HG03378 (cell line): ENCODE results near the gene MID2.
"Not testable (repeated sequence)": the region's sequence is repeated elsewhere in the genome, so short reads cannot be mapped to it uniquely, and the experiment has no call there.

Experiments used
- ATAC-seq: cut with Tn5 transposase; IDR thresholded peaks from one replicate; pipeline ENCODE4 v1.9.1; 2021; ENCODE audit warnings: mild to moderate bottlenecking, moderate library complexity; ENCODE audit not compliant: unreplicated experiment

MID2 gene, protein sequence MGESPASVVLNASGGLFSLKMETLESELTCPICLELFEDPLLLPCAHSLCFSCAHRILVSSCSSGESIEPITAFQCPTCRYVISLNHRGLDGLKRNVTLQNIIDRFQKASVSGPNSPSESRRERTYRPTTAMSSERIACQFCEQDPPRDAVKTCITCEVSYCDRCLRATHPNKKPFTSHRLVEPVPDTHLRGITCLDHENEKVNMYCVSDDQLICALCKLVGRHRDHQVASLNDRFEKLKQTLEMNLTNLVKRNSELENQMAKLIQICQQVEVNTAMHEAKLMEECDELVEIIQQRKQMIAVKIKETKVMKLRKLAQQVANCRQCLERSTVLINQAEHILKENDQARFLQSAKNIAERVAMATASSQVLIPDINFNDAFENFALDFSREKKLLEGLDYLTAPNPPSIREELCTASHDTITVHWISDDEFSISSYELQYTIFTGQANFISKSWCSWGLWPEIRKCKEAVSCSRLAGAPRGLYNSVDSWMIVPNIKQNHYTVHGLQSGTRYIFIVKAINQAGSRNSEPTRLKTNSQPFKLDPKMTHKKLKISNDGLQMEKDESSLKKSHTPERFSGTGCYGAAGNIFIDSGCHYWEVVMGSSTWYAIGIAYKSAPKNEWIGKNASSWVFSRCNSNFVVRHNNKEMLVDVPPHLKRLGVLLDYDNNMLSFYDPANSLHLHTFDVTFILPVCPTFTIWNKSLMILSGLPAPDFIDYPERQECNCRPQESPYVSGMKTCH

DNA sequence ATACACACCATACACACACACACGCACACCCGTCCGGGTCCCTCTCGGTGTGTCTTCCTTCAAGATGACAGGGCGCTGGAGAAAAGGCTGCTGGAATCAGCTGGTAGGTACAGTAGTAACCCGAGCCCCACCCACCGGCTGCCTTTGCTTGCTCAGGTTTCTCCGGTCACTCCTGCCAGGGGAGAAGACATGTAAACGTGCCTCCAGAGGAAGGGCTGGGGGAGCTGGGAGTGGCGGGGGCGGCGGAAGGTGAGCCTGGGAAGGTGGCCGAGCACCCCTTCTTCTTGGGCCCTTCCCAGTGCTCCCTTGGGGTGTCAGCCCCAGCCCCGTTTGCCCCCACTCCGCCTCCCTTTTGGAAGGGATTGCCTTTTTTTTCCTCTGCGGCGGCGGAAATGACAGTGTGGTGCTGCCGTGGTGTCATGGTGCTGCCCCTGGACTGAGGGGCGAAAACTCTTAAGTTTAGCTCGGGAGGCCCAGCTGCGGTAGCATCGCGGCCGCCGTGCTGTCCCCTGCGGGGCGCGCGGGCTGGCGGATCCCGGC, at the start of gene MID2:
Gene MID2, plus strand, starts transcription at position 169 of the 540 bp plus-strand sequence. CDS start 561 bp downstream, outside the sequence.
- ATAC-seq: no peak

DNA sequence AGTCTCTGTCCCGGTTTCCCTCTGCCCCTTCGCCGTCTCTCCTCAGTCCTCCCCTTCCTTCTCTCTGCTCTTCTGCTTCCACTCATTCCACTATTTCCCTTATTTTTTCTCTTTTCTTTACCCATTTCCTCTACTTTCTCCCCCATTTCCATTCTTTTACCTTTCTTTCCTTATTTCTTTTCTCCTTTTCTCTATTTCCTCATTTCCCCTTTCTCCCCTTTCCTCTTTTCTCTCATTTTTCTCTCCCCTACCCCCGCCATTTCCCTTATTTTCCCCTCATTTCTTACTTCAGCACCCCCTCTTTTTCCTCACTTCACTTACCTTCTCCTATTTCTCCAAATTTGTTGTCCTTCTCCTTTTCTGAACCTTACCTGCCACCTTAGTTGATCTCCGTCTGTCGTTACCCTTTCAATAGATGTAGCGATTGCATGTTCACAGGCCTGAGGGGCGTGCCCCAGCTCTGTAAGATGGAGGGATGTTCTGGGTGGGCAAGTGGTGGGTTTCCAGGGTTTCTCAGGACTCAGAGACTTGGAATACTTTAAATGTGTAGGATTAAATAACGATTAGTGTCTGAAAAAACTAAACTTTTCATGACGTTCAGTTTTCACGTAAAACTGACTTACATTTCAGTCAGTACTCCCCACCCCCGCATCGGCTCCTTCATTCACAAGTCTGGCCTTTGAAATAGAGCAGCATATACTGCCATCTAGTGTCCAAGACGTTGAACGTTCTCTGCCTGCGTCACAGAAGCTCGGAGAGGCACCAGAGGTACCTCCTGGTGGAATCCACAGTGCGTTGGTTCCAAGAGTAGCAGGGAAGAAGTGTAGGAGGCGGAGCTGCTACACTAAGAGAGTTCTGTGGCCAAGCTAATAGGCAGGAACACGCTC, 48.8 kb upstream of the MID2 start:
- ATAC-seq: peak; percentile 89

DNA sequence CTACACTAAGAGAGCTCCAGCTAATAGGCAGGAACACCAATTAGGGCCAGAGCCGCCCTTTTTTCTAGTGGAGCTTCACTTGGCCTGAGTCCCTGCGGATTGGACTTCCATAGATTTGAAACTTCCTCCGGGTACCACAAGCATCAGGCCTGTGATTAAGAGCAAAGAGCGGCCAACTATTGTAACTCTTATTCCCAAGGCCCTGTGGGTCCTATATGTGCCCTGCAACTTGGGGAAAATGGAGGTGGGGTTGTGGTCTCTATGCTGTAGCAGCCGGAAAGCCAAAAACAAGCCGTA, 48.2 kb upstream of the MID2 start, which contains the start of gene NCBP2L:
Gene NCBP2L, plus strand, starts transcription at position 198 of the 297 bp plus-strand sequence. CDS start 16,488 bp downstream, outside the sequence.
- ATAC-seq: no peak

DNA sequence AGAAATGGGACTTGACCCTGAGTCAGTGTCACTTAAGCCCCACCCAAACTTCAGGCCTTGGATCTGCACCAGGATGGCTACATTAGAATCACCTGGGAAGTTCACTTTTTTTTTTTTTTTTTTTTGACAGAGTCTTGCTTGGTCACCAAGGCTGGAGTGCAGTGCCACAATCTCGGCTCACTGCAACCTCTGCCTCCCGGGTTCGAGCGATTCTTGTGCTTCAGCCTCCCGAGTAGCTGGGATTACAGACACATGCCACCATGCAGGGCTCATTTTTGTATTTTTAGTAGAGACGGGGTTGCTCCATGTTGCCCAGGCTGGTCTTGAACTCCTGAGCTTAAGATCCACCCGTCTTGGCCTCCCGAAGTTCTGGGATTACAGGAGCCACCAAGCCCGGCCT, 45.1 kb upstream of the MID2 start:
- no peak for ATAC-seq

DNA sequence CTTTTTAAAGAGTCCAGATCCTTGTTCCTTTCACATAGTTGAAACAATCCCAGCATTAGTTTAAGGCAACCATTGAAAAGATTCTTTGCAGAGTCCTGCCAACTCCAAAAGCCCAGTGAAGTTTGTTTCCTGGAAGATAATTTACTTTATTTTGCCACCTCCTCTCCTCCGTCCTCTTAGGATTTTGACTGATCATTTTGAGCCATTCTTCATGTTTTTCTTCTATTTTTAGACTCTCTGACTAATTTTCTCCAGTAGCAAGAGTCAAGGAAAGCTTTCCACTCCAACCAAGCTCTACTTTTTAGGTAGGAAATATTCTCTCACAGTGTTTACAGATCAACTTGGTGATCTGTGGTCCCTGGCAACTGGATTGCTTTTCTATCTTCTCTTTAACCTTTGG, 37.8 kb upstream of the MID2 start:
- no peak for ATAC-seq

DNA sequence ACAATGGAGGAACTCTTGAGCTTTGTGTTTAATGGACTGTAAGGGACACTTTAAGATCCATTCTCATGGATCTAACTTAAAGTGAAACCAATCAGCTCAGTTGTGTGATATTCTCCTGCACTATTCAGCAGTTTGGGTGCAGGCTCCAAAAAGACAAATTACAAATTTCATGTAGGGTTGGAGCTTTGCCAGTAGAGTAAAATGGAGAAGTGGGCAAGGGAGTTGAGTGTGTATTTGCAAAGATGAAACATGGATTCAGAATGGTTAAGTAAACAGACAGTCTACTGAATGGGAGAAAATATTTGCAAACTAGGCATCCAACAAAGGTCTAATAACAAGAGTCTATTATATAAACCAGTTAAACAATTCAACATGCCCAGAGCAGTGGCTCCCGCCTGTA, 21.2 kb upstream of the MID2 start:
- ATAC-seq: no peak

DNA sequence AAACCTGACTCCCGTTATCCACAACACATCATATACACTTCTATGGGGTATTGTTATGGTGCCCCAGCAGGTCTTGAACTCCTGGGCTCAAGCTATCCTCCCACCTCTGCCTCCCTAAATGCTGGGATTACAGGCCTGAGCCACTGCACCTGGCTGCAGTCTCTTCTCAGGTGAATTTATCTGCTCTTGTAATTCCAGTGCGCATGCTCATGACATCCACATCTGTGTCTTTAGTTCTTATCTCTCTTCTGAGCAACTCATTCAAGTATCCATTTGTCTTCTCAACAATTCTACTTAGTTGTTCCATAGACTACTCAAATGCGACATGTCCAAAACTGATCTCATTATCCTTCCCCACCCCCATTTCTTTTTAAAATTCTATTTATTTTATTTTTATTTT, 20.5 kb upstream of the MID2 start:
- no peak for ATAC-seq

DNA sequence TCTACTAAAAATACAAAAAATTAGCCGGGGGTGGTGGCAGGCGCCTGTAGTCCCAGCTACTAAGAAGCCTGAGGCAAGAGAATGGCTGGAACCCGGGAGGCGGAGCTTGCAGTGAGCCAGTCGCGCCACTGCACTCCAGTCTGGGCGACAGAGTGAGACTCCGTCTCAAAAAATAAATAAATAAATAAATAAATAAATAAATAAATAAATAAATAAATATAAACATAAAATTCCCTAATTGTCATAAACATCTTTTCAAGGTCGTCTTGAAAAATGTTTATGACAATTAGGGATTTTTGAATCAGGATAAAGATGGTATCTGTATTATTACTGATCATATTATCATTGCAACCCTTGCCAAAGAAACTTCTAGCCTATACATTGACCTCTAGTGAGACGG, 15.6 kb upstream of the MID2 start:
- not testable (repeated sequence) for ATAC-seq

DNA sequence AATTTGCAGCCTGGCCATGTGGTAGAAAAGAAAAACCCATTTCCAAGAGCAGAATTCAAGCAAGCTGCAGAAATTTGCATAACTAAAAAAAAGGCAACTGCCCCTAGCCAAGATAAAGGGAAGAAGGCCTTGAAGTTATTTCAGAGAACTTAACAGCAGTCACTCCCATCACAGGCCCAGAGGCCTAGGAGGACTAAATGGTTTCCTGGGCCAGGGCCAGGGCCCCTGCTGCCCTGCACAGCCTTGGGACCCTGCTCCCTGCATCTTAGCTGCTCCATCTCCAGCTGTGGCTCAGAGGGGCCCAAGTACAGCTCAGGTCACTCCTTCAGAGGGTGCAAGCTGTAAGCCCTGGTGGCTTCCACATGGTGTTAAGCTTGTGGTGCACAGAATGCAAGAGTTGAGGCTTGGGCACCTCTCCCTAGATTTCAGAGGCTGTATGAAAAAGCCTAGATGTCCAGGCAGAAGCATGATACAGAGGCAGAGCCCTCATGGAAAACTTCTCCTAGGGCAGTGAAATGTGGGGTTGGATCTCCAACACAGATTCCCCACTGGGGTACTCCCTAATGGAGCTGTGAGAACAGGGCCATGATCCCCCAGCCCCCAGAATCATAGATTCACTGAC, 6.7 kb upstream of the MID2 start:
- no peak for ATAC-seq

DNA sequence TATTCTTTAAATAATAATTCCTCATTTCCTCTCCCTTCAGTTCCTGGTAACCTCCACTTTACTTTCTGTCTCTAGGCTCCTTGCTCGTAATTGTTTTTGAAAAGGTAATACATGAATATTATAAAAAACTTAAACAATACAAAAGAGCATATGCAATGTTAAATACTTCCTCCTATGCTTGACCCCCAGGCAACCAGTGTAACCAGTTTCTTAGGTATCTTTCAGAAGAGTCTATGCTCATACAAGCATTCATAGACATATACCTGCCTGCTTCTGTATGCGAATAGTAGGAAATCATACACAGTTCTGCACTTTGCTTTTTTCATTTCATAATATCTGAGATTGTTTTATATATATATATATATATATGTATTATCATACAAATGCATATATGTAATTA, 2.6 kb upstream of the MID2 start:
- ATAC-seq: no peak

DNA sequence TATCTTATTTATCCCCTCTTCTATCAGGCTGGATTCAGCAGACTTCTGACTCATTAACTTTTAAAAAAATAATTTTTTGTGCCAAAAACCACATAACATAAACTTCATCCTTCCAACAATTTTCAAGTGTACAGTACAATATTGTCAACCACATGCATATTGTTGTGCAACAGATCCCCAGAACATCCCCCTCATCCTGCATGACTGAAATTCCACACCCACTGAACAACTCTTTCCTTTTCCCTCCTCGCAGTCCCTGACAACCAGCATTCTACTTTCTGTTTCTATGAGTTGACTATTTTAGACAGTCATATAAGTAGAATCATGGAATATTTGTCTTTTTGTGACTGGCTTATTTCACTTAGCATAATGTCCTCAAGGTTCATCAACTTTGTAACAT, 2.2 kb upstream of the MID2 start:
- no peak for ATAC-seq

DNA sequence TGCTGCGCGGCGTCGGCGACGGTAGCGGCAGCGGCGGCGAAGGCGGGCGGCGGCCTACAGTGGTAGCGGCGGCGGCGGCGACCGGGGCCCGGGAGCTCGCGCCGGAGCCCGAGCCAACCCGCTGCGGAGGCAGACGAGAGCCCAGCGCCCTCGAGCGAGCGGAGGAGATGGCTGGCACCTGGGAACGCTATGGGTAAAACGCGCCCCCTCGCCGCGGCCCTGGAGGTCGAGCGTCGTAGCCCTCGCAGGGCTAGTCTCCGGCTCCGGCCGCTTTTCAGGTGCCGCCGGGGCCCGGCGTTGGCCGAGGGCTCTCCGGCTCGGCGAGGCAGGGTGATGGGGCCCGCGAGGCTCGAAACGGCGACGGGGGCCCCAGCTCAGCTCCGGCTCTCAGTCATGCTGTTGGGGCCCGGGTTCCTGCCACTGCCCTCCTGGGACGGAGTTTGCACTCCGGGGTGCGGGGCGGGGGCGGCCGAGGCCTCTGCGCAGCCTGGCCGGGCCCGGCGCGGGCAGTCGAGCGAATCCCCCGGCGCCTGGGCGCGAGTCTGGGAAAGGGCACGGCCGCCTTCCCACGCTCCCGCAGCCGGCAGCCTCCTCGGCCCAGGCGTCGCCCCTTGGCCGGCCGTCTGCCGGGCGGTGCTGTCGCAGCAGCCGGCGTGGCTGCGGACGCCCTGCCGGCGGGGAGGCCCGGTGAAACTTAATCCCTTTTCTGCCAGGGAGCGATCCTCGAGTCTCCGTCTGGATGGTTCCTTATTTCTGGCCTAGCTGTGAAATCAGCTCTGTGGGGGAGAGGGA, 768 bp downstream of the MID2 start:
- ATAC-seq: no peak

DNA sequence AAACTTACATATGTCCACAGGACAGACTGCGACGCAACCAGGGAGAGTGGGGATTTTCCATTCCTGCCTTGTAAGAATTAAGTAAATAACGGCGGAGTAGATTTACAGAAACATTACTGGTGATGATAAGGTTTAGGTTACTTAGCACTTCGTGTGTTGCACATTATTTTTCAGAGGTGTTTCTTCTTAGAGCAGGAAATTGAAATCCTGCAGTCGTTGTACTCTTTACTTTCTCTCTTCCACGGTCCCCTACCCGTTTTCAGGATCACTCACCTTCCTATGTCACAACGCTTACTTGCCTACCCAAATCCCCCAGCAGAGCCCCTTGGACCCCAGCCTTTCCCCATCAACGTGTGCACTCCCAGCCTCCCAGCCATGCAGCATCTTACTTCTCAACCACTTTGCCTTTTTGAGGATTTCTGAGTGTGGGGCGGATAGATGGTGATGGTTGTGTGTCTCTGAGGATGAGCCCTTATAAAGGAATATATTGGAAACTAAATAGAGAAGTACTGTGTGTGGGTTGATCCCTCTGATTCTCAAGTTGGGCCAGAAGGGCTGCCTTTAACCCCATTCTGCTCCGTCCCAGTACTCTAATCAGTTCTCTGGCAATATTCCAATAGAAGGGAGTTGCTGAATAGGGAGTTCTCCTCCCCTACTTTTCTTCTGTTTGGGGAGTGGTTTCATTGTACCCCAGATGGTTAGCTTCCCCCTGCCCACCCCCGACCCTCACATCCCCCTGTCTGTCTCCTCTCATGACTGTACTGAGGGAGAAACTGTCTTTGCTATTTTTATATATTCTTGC, 1.6 kb downstream of the MID2 start:
- ATAC-seq: no peak

DNA sequence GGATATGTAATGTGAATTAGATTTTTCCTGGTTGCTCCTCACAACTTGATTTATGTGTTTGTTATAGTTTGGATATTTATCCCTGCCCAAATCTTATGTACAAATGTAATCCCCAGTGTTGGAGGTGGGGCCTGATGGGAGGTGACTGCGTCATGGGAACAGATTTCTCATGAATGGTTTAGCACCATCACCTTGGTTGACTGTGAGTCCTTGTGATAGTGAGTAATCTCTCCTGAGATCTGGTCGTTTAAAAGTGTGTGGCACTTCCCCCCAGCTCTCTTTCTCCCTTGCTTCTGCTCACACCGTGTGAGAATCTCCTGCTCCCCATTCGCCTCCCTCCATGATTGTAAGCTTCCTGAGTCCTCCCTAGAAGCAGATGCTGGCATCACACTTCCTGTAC, 2.2 kb downstream of the MID2 start:
- ATAC-seq: no peak

DNA sequence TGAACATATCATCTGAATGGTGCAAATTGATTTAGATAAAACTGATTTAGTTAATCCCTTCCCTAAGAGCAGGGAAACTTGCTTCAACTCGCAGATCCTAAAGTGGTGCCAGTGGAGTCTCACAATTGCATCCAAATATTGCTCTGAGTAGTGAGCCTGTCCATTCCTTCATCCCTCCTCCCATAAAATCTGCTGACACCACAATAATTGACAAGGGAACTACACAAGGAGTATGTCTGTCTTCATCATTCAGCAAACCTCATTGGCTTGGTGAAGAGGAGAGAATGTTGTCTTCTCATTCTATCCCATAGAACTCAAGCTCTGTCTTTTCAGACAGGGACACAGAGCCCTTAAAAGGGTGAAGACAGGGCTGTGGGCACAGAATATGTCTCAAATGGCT, 4.2 kb downstream of the MID2 start:
- no peak for ATAC-seq

DNA sequence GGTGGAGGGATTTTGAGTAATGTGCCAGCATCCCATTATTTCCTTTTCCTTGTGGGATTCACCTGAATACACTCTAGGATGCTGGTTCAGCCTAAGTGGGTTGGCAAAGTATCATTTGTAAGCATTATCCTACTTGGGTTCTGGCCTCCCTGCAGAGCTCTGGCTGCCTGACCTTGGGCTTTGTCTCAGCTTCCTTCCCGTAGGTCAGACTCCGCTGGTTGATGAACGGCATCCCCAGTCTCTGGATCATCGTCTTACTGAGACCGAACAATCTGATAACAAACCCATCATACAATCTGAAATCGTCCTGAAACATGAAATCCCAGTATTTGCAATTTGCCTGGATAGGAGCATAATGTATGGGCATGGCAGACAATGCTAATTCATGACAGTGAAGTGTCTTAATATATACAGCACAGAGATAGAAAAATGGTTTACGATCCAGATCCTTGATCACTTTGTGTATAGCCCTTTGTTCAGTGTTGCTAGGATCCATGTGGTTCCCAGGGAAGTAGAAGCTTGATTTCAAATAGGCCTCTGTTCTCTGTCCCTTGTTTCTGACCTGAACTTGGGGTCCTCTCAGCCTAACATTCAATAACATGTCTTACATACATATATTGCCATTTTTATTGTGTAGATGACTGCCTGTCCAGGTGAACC, 5.5 kb downstream of the MID2 start:
- no peak for ATAC-seq

DNA sequence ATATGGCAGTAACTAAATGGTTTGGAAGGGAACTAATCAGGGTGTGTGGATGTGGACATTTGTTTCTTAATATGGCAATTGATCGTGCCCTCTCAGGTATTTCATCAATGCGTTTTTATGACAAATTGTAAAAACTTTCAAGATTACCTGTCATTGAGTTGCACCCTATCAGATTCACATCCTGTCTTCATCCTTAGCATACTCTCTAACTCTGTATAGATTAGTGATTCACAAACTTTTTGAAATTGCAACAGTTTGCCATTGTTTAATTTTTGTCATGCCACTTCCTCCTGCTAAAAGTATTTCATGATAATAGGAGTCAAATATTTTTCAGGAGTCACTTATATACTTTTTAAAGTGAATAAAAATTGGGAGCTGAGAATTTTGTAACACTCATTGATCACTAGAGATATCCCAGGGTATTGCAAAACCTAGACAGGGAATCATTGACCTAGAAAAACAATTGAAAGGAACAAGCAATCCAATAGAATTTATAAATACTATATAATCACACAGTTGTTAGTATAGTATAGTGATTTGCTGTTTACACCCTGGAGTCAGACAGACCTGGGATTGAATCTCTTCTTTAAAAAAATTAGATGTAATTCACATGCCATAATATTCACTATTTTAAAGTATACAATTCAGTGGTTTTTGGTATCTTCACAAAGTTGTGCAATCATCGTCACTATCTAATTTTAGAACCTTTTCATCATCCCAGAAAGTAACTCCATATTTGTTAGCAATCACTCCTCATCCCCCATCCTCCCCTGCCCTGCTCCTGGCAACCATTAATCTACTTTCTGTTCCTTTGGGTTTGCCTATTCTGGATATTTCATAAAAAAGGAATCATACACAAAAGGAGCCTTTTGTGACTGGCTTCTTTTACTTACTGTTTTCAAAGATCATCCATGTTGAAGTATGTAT, 8.9 kb downstream of the MID2 start:
- ATAC-seq: no peak

DNA sequence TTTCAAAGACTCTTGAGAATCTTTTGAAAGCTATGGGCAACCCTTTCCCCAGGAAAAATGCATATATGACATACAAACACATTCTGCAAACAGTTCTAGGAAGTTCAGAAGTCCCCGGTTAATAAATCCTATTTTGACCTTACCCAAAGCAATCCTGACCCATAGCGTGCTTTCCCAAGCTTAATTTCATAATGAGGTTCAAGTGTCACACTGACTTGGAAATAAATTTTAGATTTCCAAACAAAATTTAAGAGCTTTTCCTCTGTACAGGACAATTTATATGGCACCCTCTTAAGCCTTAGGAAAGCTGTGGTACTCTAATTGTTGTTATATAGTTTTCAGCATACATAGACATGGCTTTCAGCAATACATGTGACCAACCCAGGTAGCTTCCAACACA, 11.3 kb downstream of the MID2 start:
- ATAC-seq: no peak
